Measurements from ENCODE around the gene DDX25. TPM values are rescaled to one million over a fixed set of nuclear protein-coding genes. Genes with fewer than 3 reads are reported as not detected.

Gene DDX25
- total and polyA plus RNA-seq, 9 of the 15 experiments (the other 6 are each of a cell fraction or from before 2014, with no cell fraction given), result not detected

DNA sequence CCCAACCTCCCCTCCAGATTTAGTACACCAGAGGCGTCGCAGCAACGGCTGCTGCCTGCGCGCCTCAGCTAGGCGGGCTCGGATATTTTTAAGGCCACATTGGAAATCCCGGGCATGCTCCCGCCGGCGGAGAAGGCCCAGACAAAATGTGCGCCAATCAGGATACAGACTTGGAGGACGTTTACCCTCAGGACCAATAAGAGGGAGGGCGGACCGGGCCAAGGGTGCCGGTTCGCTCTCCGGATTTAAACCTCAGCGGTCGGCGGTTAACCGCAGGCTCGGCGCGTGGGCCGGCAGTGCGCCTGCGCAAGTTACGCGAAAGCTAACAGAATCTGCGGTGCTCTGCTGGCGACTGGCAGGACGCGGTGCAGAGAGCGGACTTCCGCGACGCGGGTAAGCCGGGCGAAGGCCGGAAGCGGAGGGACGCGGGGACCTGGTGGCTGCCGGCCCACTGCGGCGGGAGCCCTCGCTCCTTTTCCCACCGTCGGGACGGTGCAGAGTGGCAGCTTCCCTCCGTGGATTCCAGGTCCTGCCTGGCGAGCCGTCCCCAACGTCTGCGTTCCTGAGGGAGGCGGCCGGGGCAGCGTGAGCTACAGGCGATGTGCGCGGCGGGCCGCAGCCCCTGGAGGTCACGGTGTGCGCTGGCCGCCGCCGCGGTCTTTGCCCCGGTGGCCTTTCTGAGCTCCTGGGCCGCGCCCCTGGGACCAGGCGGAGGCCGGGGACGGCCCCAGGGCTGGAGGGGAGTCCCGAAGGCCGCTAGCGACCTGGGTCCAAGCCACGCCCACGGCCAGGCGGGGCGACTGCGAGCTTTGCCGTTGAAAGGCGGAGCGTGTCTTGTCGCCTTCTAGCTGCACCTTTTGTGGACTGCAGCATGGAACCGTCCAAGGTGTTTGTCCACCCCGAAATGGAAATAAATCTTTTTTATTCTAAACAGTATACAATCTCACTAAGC lies 16.7 kb upstream of the DDX25 start, which contains the start of gene HYLS1 (continued):
- TF ChIP-seq, protein P1, sequence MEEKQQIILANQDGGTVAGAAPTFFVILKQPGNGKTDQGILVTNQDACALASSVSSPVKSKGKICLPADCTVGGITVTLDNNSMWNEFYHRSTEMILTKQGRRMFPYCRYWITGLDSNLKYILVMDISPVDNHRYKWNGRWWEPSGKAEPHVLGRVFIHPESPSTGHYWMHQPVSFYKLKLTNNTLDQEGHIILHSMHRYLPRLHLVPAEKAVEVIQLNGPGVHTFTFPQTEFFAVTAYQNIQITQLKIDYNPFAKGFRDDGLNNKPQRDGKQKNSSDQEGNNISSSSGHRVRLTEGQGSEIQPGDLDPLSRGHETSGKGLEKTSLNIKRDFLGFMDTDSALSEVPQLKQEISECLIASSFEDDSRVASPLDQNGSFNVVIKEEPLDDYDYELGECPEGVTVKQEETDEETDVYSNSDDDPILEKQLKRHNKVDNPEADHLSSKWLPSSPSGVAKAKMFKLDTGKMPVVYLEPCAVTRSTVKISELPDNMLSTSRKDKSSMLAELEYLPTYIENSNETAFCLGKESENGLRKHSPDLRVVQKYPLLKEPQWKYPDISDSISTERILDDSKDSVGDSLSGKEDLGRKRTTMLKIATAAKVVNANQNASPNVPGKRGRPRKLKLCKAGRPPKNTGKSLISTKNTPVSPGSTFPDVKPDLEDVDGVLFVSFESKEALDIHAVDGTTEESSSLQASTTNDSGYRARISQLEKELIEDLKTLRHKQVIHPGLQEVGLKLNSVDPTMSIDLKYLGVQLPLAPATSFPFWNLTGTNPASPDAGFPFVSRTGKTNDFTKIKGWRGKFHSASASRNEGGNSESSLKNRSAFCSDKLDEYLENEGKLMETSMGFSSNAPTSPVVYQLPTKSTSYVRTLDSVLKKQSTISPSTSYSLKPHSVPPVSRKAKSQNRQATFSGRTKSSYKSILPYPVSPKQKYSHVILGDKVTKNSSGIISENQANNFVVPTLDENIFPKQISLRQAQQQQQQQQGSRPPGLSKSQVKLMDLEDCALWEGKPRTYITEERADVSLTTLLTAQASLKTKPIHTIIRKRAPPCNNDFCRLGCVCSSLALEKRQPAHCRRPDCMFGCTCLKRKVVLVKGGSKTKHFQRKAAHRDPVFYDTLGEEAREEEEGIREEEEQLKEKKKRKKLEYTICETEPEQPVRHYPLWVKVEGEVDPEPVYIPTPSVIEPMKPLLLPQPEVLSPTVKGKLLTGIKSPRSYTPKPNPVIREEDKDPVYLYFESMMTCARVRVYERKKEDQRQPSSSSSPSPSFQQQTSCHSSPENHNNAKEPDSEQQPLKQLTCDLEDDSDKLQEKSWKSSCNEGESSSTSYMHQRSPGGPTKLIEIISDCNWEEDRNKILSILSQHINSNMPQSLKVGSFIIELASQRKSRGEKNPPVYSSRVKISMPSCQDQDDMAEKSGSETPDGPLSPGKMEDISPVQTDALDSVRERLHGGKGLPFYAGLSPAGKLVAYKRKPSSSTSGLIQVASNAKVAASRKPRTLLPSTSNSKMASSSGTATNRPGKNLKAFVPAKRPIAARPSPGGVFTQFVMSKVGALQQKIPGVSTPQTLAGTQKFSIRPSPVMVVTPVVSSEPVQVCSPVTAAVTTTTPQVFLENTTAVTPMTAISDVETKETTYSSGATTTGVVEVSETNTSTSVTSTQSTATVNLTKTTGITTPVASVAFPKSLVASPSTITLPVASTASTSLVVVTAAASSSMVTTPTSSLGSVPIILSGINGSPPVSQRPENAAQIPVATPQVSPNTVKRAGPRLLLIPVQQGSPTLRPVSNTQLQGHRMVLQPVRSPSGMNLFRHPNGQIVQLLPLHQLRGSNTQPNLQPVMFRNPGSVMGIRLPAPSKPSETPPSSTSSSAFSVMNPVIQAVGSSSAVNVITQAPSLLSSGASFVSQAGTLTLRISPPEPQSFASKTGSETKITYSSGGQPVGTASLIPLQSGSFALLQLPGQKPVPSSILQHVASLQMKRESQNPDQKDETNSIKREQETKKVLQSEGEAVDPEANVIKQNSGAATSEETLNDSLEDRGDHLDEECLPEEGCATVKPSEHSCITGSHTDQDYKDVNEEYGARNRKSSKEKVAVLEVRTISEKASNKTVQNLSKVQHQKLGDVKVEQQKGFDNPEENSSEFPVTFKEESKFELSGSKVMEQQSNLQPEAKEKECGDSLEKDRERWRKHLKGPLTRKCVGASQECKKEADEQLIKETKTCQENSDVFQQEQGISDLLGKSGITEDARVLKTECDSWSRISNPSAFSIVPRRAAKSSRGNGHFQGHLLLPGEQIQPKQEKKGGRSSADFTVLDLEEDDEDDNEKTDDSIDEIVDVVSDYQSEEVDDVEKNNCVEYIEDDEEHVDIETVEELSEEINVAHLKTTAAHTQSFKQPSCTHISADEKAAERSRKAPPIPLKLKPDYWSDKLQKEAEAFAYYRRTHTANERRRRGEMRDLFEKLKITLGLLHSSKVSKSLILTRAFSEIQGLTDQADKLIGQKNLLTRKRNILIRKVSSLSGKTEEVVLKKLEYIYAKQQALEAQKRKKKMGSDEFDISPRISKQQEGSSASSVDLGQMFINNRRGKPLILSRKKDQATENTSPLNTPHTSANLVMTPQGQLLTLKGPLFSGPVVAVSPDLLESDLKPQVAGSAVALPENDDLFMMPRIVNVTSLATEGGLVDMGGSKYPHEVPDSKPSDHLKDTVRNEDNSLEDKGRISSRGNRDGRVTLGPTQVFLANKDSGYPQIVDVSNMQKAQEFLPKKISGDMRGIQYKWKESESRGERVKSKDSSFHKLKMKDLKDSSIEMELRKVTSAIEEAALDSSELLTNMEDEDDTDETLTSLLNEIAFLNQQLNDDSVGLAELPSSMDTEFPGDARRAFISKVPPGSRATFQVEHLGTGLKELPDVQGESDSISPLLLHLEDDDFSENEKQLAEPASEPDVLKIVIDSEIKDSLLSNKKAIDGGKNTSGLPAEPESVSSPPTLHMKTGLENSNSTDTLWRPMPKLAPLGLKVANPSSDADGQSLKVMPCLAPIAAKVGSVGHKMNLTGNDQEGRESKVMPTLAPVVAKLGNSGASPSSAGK (IDR thresholded peaks at IDR 0.05), result peak; percentile 93
- no peak for TF ChIP-seq HDAC6 (IDR thresholded peaks at IDR 0.05; ENCODE audit: low read depth, low read length)
- TF ChIP-seq, protein P2, sequence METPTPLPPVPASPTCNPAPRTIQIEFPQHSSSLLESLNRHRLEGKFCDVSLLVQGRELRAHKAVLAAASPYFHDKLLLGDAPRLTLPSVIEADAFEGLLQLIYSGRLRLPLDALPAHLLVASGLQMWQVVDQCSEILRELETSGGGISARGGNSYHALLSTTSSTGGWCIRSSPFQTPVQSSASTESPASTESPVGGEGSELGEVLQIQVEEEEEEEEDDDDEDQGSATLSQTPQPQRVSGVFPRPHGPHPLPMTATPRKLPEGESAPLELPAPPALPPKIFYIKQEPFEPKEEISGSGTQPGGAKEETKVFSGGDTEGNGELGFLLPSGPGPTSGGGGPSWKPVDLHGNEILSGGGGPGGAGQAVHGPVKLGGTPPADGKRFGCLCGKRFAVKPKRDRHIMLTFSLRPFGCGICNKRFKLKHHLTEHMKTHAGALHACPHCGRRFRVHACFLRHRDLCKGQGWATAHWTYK (CRISPR knock-in tag; IDR thresholded peaks at IDR 0.05), result peak; percentile 63; the same call in 1 of the 2 replicates
- no peak for TF ChIP-seq GTF2A2 (tag; IDR thresholded peaks at IDR 0.05)
- peak; percentile 81 for TF ChIP-seq PHF8 (IDR thresholded peaks at IDR 0.05; ENCODE audit: borderline replicate concordance, low read length)
- TF ChIP-seq SMAD4 (CRISPR knock-in tag; conservative IDR thresholded peaks at IDR 0.05), result peak; percentile 78
- peak; percentile 38; the same call in 1 of the 2 replicates for TF ChIP-seq GABPB1 (CRISPR knock-in tag; IDR thresholded peaks at IDR 0.05)
- TF ChIP-seq, protein P3, sequence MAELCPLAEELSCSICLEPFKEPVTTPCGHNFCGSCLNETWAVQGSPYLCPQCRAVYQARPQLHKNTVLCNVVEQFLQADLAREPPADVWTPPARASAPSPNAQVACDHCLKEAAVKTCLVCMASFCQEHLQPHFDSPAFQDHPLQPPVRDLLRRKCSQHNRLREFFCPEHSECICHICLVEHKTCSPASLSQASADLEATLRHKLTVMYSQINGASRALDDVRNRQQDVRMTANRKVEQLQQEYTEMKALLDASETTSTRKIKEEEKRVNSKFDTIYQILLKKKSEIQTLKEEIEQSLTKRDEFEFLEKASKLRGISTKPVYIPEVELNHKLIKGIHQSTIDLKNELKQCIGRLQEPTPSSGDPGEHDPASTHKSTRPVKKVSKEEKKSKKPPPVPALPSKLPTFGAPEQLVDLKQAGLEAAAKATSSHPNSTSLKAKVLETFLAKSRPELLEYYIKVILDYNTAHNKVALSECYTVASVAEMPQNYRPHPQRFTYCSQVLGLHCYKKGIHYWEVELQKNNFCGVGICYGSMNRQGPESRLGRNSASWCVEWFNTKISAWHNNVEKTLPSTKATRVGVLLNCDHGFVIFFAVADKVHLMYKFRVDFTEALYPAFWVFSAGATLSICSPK (IDR thresholded peaks at IDR 0.05; ENCODE audit: borderline replicate concordance), result no peak
- TF ChIP-seq ELF1 (tag; IDR thresholded peaks at IDR 0.05), result peak; percentile 79
- TF ChIP-seq ZNF41 (CRISPR knock-in tag; conservative IDR thresholded peaks at IDR 0.05), result no peak
- TF ChIP-seq SREBF2 (CRISPR knock-in tag; IDR thresholded peaks at IDR 0.05), result no peak
- TF ChIP-seq ZNF384 (IDR thresholded peaks at IDR 0.05; ENCODE audit: low read depth, low read length), result no peak

All from K562 (cell line).